ENCODE data around the gene SLC12A7.
"Not testable (repeated sequence)": the region's sequence is repeated elsewhere in the genome, so short reads cannot be mapped to it uniquely, and the experiment has no call there.

The SLC12A7 gene

GRCh38 chr5:1031306-1031959, 80.4 kb downstream of the SLC12A7 start:
- DNase-seq = no peak

GRCh38 chr5:1030801-1031271, 81.0 kb downstream of the SLC12A7 start:
- no peak for DNase-seq

GRCh38 chr5:1029945-1030625, 81.8 kb downstream of the SLC12A7 start:
- no peak for DNase-seq

GRCh38 chr5:1029282-1029944, 82.5 kb downstream of the SLC12A7 start:
- DNase-seq = no peak

- DNase-seq = no peak
These were observed 83.2 kb downstream of the SLC12A7 start for GRCh38 chr5:1028481-1029281.

GRCh38 chr5:1027631-1028441, 84.0 kb downstream of the SLC12A7 start:
- DNase-seq = no peak

- DNase-seq = no peak
These were observed 84.9 kb downstream of the SLC12A7 start for GRCh38 chr5:1026700-1027621.

GRCh38 chr5:1021969-1022336, 89.9 kb downstream of the SLC12A7 start:
- not testable (repeated sequence) for DNase-seq

- no peak for DNase-seq
These were observed 90.5 kb downstream of the SLC12A7 start for GRCh38 chr5:1021136-1021968.

GRCh38 chr5:1020452-1020961, 91.4 kb downstream of the SLC12A7 start:
- no peak for DNase-seq

- no peak for DNase-seq
These were observed 92.6 kb downstream of the SLC12A7 start for GRCh38 chr5:1019001-1019905.

- no peak for DNase-seq
These were observed 93.3 kb downstream of the SLC12A7 start for GRCh38 chr5:1018596-1018995.

GRCh38 chr5:1017691-1018455, 94.0 kb downstream of the SLC12A7 start:
- DNase-seq = no peak

GRCh38 chr5:1017056-1017455, 94.8 kb downstream of the SLC12A7 start:
- DNase-seq = no peak

GRCh38 chr5:1016476-1016875, 95.4 kb downstream of the SLC12A7 start:
- DNase-seq = no peak

GRCh38 chr5:1016036-1016435, 95.8 kb downstream of the SLC12A7 start:
- DNase-seq = no peak

- DNase-seq = no peak
These were observed 96.4 kb downstream of the SLC12A7 start for GRCh38 chr5:1015507-1015906.

- DNase-seq = no peak
These were observed 97.1 kb downstream of the SLC12A7 start for GRCh38 chr5:1014781-1015221.
